ENCODE results near the gene PCNX4. TPM values are rescaled to one million over a fixed set of nuclear protein-coding genes. Genes with fewer than 3 reads are reported as not detected.
A peak's percentile ranks its signal among the peaks of the same experiment; 100 is the strongest.

Gene PCNX4
- total RNA-seq, 3 donors from 2014 or later (not counting 1 experiment from before 2014, with no cell fraction given), result 51.7 to 78.3 (median 58.3) TPM

DNA sequence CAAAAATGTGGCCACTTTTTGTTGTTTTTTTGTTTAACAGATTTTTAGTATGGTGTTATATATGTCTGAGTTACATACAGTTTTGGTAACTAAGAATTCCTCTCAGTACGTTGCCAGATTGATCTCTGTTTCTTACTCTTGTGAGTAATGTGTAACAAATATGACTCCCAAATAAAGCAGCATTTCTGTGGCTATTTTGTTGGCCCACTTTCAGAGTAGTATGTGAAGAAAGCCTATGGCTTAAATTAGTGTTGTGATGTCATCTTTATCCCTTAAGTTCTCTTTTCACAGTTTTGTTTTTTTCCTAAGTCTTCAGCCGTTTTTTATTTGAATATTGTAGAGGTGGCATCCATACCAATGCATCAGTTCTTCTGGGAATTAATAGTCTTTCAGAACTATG, 10.7 kb downstream of the PCNX4 start:
- Mint-ChIP-seq H3K4me1 (peaks cover 67 to 69% of the 10 kb centered on the region in 2 donors), H3K9me3 (no peaks in the 10 kb centered on the region), H3K27ac (peak overlapping the region; percentile 55 to 84), H3K4me3 (no peak overlapping the region), H3K27me3 (ENCODE audit: low read depth in 2 of 2) (no peaks in the 10 kb centered on the region), H3K36me3 (no peaks in the 10 kb centered on the region)
- Histone ChIP-seq H3K36me3 (ENCODE audit: control insufficient read depth, insufficient read depth, low read length) (peaks cover 8% of the 10 kb centered on the region), H3K27me3 (ENCODE audit: control insufficient read depth, insufficient read depth, low read length) (no peaks in the 10 kb centered on the region), H3K4me3 (ENCODE audit: low read length) (no peak overlapping the region), H3K4me1 (ENCODE audit: control insufficient read depth, insufficient read depth, low read length) (peaks cover 7% of the 10 kb centered on the region), H3K27ac (ENCODE audit: low read length) (no peak overlapping the region), H3K9me3 (ENCODE audit: control insufficient read depth, insufficient read depth, low read length) (no peaks in the 10 kb centered on the region)
- WGBS (ENCODE audit: insufficient coverage), result 70% methylated on average over 1 of the region's 2 CpGs
- ATAC-seq (no peak), DNase-seq (no peak)
- intact Hi-C loops (cut with micrococcal nuclease), result no loop called here
- no peak for TF ChIP-seq CTCF (IDR thresholded peaks at IDR 0.05)

DNA sequence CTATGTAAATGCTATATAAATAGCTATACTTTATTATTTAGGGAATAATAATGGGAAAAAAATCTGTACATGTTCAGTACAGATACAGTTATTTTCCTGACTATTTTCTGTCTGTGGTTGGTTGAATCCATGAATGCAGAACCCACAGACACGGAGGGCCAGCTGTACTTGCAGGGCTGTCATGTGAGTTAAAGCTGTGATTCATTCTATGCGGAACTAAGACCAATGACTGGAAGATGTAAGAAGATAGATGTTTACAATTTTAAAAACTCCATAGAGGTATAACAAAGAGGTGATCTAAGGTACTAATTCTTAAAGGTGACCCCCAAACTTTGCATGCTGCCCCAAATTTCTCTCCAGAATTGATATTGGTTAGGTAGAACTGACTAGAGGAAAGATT, 14.6 kb downstream of the PCNX4 start:
- DNase-seq (no peak), ATAC-seq (no peak)
- no peak for TF ChIP-seq CTCF (IDR thresholded peaks at IDR 0.05)
- no peaks in the 10 kb centered on the region for H3K9me3 Mint-ChIP-seq
- no peaks in the 10 kb centered on the region for H3K27me3 ChIP-seq (ENCODE audit: control insufficient read depth, insufficient read depth, low read length)
- H3K36me3 ChIP-seq (ENCODE audit: control insufficient read depth, insufficient read depth, low read length), result peaks cover 12% of the 10 kb centered on the region
- no peak overlapping the region for H3K27ac ChIP-seq (ENCODE audit: low read length)
- peaks cover 8% of the 10 kb centered on the region for H3K36me3 Mint-ChIP-seq
- 61% methylated on average over 2 of the region's 2 CpGs for WGBS (ENCODE audit: insufficient coverage)
- H3K4me3 ChIP-seq (ENCODE audit: low read length), result no peak overlapping the region
- H3K9me3 ChIP-seq (ENCODE audit: control insufficient read depth, insufficient read depth, low read length), result no peaks in the 10 kb centered on the region
- H3K4me1 Mint-ChIP-seq, result peaks cover 58 to 63% of the 10 kb centered on the region in 2 donors
- H3K4me1 ChIP-seq (ENCODE audit: control insufficient read depth, insufficient read depth, low read length), result no peaks in the 10 kb centered on the region
- H3K27ac Mint-ChIP-seq, result peak overlapping the region in 1 of 2 donors; percentile 27
- intact Hi-C loops (cut with micrococcal nuclease), result no loop called here
- no peak overlapping the region for H3K4me3 Mint-ChIP-seq
- H3K27me3 Mint-ChIP-seq (ENCODE audit: low read depth in 2 of 2), result no peaks in the 10 kb centered on the region

DNA sequence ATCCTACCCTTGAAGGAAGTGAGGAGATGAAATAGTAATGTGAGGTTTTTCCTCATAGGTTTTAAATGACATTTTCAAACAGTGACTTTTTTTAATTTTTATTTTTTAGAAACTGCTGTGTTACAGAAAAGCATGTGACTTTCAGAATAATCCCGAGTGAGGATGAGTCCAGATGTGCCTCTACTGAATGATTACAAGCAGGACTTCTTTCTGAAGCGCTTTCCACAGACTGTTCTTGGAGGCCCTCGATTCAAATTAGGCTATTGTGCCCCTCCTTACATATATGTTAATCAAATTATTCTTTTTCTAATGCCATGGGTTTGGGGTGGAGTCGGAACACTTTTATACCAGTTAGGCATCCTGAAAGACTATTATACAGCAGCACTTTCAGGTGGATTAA, 15.8 kb downstream of the PCNX4 start:
- WGBS (ENCODE audit: insufficient coverage), result 88% methylated on average over 3 of the region's 4 CpGs
- peaks cover 8% of the 10 kb centered on the region for H3K36me3 Mint-ChIP-seq
- no peaks in the 10 kb centered on the region for H3K27me3 Mint-ChIP-seq (ENCODE audit: low read depth in 2 of 2)
- ATAC-seq (no peak), DNase-seq (no peak)
- H3K27ac Mint-ChIP-seq, result peak overlapping the region; percentile 49 to 67
- Histone ChIP-seq H3K36me3 (ENCODE audit: control insufficient read depth, insufficient read depth, low read length) (peaks cover 12% of the 10 kb centered on the region), H3K9me3 (ENCODE audit: control insufficient read depth, insufficient read depth, low read length) (no peaks in the 10 kb centered on the region), H3K27ac (ENCODE audit: low read length) (no peak overlapping the region), H3K4me3 (ENCODE audit: low read length) (no peak overlapping the region), H3K27me3 (ENCODE audit: control insufficient read depth, insufficient read depth, low read length) (no peaks in the 10 kb centered on the region), H3K4me1 (ENCODE audit: control insufficient read depth, insufficient read depth, low read length) (no peaks in the 10 kb centered on the region)
- no peak overlapping the region for H3K4me3 Mint-ChIP-seq
- peaks cover 50 to 53% of the 10 kb centered on the region in 2 donors for H3K4me1 Mint-ChIP-seq
- H3K9me3 Mint-ChIP-seq, result no peaks in the 10 kb centered on the region
- no peak for TF ChIP-seq CTCF (IDR thresholded peaks at IDR 0.05)
- intact Hi-C loops (cut with micrococcal nuclease), result no loop called here

DNA sequence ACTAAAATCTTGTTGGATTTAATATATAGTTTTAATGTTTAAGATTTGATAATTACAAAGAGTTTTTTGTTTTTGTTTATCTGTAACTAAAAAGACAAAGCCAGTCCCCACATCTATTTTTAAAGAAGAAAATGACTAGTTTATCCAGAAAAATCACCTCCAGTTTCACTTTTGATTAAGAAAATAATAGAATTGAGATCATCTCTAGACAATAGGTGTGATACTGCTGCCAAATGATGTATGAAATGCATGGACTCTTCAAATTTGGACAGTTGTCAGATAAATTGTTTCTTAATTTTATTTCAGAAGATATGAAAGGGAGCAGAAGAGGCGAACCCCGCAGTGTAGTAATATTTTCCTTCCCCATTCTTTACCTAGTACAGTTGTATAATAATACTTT, 20.0 kb downstream of the PCNX4 start:
- no CpG with 5 or more reads among the region's 2 CpGs for WGBS (ENCODE audit: insufficient coverage)
- Histone ChIP-seq H3K9me3 (ENCODE audit: control insufficient read depth, insufficient read depth, low read length) (no peaks in the 10 kb centered on the region), H3K4me3 (ENCODE audit: low read length) (no peak overlapping the region), H3K36me3 (ENCODE audit: control insufficient read depth, insufficient read depth, low read length) (peaks cover 23% of the 10 kb centered on the region), H3K4me1 (ENCODE audit: control insufficient read depth, insufficient read depth, low read length) (no peaks in the 10 kb centered on the region), H3K27me3 (ENCODE audit: control insufficient read depth, insufficient read depth, low read length) (no peaks in the 10 kb centered on the region), H3K27ac (ENCODE audit: low read length) (no peak overlapping the region)
- ATAC-seq, result no peak
- Mint-ChIP-seq H3K36me3 (peaks cover 14% of the 10 kb centered on the region), H3K27me3 (ENCODE audit: low read depth in 2 of 2) (no peaks in the 10 kb centered on the region), H3K4me1 (peaks cover 29 to 33% of the 10 kb centered on the region in 2 donors), H3K4me3 (no peak overlapping the region), H3K9me3 (no peaks in the 10 kb centered on the region), H3K27ac (no peak overlapping the region)
- TF ChIP-seq CTCF (IDR thresholded peaks at IDR 0.05), result no peak
- no peak for DNase-seq
- intact Hi-C loops (cut with micrococcal nuclease), result no loop called here
